Gastrocnemius medialis (tissue), 4 donors: ENCODE results near the gene TAF3. TPM values are rescaled to one million over a fixed set of nuclear protein-coding genes. Genes with fewer than 3 reads are reported as not detected.

ENCODE experiments used
- ATAC-seq, 2 donors: fragments of 150-250 bp; one replicate each; pipeline ENCODE4 v1.9.1; 2016
- DNase-seq, 2 donors: peaks; one replicate each; pipeline ENCODE4 v3.0.0-alpha.2; 2019
- H3K27ac ChIP-seq, 4 donors: fragments of 200-600 bp; sonication (generic); 1 replicate in 1 of 4; 2 replicates in 3 of 4; pipeline ENCODE4 v1.5.1; 2016 to 2018; ENCODE audit warnings: mild to moderate bottlenecking in 2 of 4, moderate library complexity in 1 of 4
- H3K27me3 ChIP-seq, 3 donors: fragments of 200-600 bp; sonication (generic) in 2 of 3; 1 replicate in 1 of 3; 2 replicates in 2 of 3; pipeline versions ENCODE4 v1.5.1 to v1.6.0; 2016 to 2019; ENCODE audit warnings: mild to moderate bottlenecking in 1 of 3, moderate library complexity in 1 of 3
- H3K36me3 ChIP-seq, 2 donors: fragments of 200-600 bp; sonication (generic) in 1 of 2; one replicate each; pipeline ENCODE4 v1.5.1; 2017 to 2018
- H3K4me1 ChIP-seq, 2 donors: fragments of 200-600 bp; sonication (generic) in 1 of 2; one replicate each; pipeline ENCODE4 v1.5.1; 2016 to 2017; ENCODE audit warnings: mild to moderate bottlenecking in 2 of 2
- H3K4me3 ChIP-seq, 4 donors: fragments of 200-600 bp; sonication (generic) in 3 of 4; 1 replicate in 1 of 4; 2 replicates in 3 of 4; pipeline ENCODE4 v1.5.1; 2016 to 2019; ENCODE audit warnings: mild to moderate bottlenecking in 2 of 4
- H3K9me3 ChIP-seq, 3 donors: fragments of 200-600 bp; sonication (generic) in 2 of 3; 1 replicate in 1 of 3; 2 replicates in 2 of 3; pipeline ENCODE4 v1.5.1; 2016 to 2019
- CTCF ChIP-seq, 5 experiments: fragments of 450-650 bp in 3 of 5; fragments of 200-600 bp in 2 of 5; sonication (generic) in 2 of 5; IDR thresholded peaks in 4 of 5; conservative IDR thresholded peaks in 1 of 5; 1 replicate in 4 of 5; 2 replicates in 1 of 5; pipeline ENCODE4 v1.5.1; 2016 to 2019; ENCODE audit warnings: antibody characterized with exemption in 5 of 5, mild to moderate bottlenecking in 3 of 5, moderate library complexity in 3 of 5
- POLR2A ChIP-seq, 2 donors: fragments of 450-650 bp; IDR thresholded peaks; one replicate each; pipeline ENCODE4 v1.6.1; 2017; ENCODE audit warnings: antibody characterized with exemption in 2 of 2, mild to moderate bottlenecking in 2 of 2, moderate library complexity in 2 of 2
- in situ Hi-C, 4 donors: fragments of 200-750 bp; cut with MboI; loops; one replicate each; pipeline versions ENCODE4 v1.15.0 to v1.8.0; 2017; ENCODE audit warnings: low sequenced_read_pairs in 4 of 4
- intact Hi-C: fragments of 100-400 bp; cut with DNase I; formaldehyde crosslinking; loops from one replicate; pipeline ENCODE4 v1.15.1; 2023; ENCODE audit warnings: low total_unique reads
- total RNA-seq, 4 donors: library from RNA; depleted of rRNA; stranded (reverse); fragments of >200 nt; gene quantifications; one replicate each; pipeline versions ENCODE4 v1.1.0 to v1.2.3, GENCODE V29; 2016

The TAF3 gene
- total RNA-seq, 4 donors from 2014 or later: 5.0 to 14.8 (median 9.6) TPM

- no peaks in the 10 kb centered on the region for H3K36me3 ChIP-seq
- H3K27me3 ChIP-seq: peaks cover 69 to 75% (median 75%) of the 10 kb centered on the region in 3 donors
- intact Hi-C loops (no loop called here), in situ Hi-C loops (no loop called here)
- TF ChIP-seq CTCF (IDR thresholded peaks at IDR 0.05 in 4 of 5, conservative IDR thresholded peaks at IDR 0.05 in 1 of 5) (no peak), POLR2A (IDR thresholded peaks at IDR 0.05) (no peak)
- DNase-seq (no peak), ATAC-seq (no peak)
- H3K27ac ChIP-seq: no peak overlapping the region
- H3K4me3 ChIP-seq: no peak overlapping the region
- no peaks in the 10 kb centered on the region for H3K9me3 ChIP-seq
- peaks cover 3 to 22% of the 10 kb centered on the region in 2 donors for H3K4me1 ChIP-seq
These were observed 214.3 kb downstream of the TAF3 start for GRCh38 chr10:8032558-8032957.

DNA sequence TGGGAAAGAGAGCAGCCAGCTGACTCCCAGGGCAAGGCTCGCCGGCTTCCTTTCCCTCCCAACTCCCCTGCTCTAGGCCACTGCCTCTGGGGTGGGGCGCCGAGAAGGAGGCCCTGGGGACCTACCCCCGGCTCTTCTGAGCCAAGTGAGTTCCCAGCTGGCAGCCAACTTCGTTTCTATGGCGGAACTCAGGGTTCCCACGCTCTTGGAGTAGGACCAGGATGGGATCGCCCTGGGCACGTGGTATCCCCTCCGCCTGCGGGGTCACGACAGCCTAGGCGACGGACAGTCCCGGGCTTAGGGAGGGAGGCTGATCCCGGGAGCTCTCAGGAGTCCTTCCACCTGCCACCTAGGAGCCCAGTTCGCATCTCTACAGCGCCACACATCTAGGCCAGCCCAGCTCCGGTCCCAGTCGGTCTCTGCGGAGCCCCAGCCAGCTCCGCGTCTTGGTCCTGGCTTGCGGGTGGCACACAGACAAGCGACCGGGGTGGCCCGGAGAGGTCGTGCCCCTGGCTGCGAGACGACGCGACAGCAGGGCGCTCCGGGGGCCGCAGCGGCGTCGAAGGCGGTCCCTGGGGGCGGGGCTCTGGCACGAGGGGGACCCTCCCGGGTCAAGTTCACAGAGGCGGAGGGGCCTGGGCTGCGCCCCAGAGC is 215.6 kb downstream of the TAF3 start:
- Histone ChIP-seq H3K4me3 (peak overlapping the region in 2 of 4 donors; percentile 12 to 48), H3K9me3 (no peaks in the 10 kb centered on the region), H3K27ac (no peak overlapping the region), H3K27me3 (peaks cover 83 to 89% (median 86%) of the 10 kb centered on the region in 3 donors), H3K4me1 (peaks cover 3 to 22% of the 10 kb centered on the region in 2 donors), H3K36me3 (no peaks in the 10 kb centered on the region)
- ATAC-seq (no peak), DNase-seq (no peak)
- intact Hi-C loops (no loop called here), in situ Hi-C loops (no loop called here)
- TF ChIP-seq CTCF (IDR thresholded peaks at IDR 0.05 in 4 of 5, conservative IDR thresholded peaks at IDR 0.05 in 1 of 5) (no peak), POLR2A (IDR thresholded peaks at IDR 0.05) (no peak)

DNA sequence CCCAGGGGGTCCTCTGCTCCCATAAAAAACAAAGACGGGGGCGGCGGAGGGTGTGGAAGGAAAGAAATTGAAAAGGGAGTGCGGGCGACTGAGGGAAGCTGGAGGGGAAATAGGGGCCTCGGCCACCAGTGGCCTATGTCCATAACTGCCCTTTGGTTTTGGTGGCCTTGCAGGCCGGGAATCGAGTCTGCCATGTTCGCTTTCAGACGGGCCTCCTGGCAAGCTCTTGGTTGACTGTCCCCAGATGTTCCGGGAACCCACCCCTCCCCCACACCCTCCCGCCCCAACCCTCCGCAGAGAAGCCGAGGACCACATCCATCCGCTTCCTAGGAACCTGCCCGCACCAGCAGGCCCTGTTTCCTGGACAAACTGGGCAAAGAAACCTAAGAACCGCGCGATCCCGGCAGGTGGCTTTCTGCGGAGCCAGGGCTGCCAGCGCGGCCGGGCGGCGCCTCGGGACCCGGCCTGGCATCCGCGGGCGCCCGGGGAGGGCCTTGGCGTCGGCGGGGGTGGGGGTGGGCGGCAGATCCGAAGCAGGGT is 216.2 kb downstream of the TAF3 start:
- peaks cover 3 to 22% of the 10 kb centered on the region in 2 donors for H3K4me1 ChIP-seq
- peak overlapping the region in 2 of 4 donors; percentile 12 to 48 for H3K4me3 ChIP-seq
- in situ Hi-C loops: no loop called here
- H3K36me3 ChIP-seq: no peaks in the 10 kb centered on the region
- TF ChIP-seq CTCF (IDR thresholded peaks at IDR 0.05 in 4 of 5, conservative IDR thresholded peaks at IDR 0.05 in 1 of 5): no peak
- TF ChIP-seq POLR2A (IDR thresholded peaks at IDR 0.05): no peak
- H3K27me3 ChIP-seq: peaks cover 89 to 95% (median 91%) of the 10 kb centered on the region in 3 donors
- ATAC-seq: no peak
- H3K9me3 ChIP-seq: no peaks in the 10 kb centered on the region
- DNase-seq: no peak
- intact Hi-C loops: no loop called here
- H3K27ac ChIP-seq: no peak overlapping the region

GRCh38 chr10:8035006-8035640 is 216.8 kb downstream of the TAF3 start:
- intact Hi-C loops: no loop called here
- Histone ChIP-seq H3K4me3 (peak overlapping the region in 2 of 4 donors; percentile 12 to 31), H3K27ac (no peak overlapping the region), H3K27me3 (peaks cover 91 to 97% (median 93%) of the 10 kb centered on the region in 3 donors), H3K9me3 (no peaks in the 10 kb centered on the region), H3K4me1 (peaks cover 3 to 22% of the 10 kb centered on the region in 2 donors), H3K36me3 (no peaks in the 10 kb centered on the region)
- DNase-seq (no peak), ATAC-seq (no peak)
- TF ChIP-seq CTCF (IDR thresholded peaks at IDR 0.05 in 4 of 5, conservative IDR thresholded peaks at IDR 0.05 in 1 of 5) (no peak), POLR2A (IDR thresholded peaks at IDR 0.05) (no peak)
- in situ Hi-C loops: no loop called here
